ENCODE measurements around the gene TRMT61A.
"Not testable (repeated sequence)": the region's sequence is repeated elsewhere in the genome, so short reads cannot be mapped to it uniquely, and the experiment has no call there.

Gene TRMT61A

GRCh38 chr14:103523575-103523954 is 5.4 kb upstream of the TRMT61A start:
- DNase-seq, result no peak

GRCh38 chr14:103524002-103524935 is 4.7 kb upstream of the TRMT61A start:
- DNase-seq, result no peak

GRCh38 chr14:103525430-103526246 is 3.4 kb upstream of the TRMT61A start:
- not testable (repeated sequence) for DNase-seq

- DNase-seq, result no peak
These were observed 2.6 kb upstream of the TRMT61A start for GRCh38 chr14:103526247-103526913.

GRCh38 chr14:103526914-103527248 is 2.1 kb upstream of the TRMT61A start:
- no peak for DNase-seq

GRCh38 chr14:103527408-103528145 is 1.4 kb upstream of the TRMT61A start:
- DNase-seq, result no peak

GRCh38 chr14:103528146-103528586 is 830 bp upstream of the TRMT61A start:
- DNase-seq, result no peak

- no peak for DNase-seq
These were observed 678 bp downstream of the TRMT61A start for GRCh38 chr14:103529383-103530365.

- DNase-seq, result no peak
These were observed 1.4 kb downstream of the TRMT61A start for GRCh38 chr14:103530390-103530789.

GRCh38 chr14:103530831-103531230 is 1.8 kb downstream of the TRMT61A start:
- no peak for DNase-seq

- DNase-seq, result no peak
These were observed 2.6 kb downstream of the TRMT61A start for GRCh38 chr14:103531421-103532215.

- DNase-seq, result no peak
These were observed 3.5 kb downstream of the TRMT61A start for GRCh38 chr14:103532216-103533136.

GRCh38 chr14:103533137-103533998 is 4.4 kb downstream of the TRMT61A start:
- DNase-seq, result no peak

- DNase-seq, result no peak
These were observed 5.1 kb downstream of the TRMT61A start for GRCh38 chr14:103533999-103534575.

- no peak for DNase-seq
These were observed 5.6 kb downstream of the TRMT61A start for GRCh38 chr14:103534576-103535061.

- no peak for DNase-seq
These were observed 6.3 kb downstream of the TRMT61A start for GRCh38 chr14:103535081-103535890.
